IPS-NIHi11 (cell line): ENCODE results near the gene SMIM9.

Experiments
- DNase-seq: peaks from one replicate; pipeline ENCODE4 v3.0.0; 2012; ENCODE audit warnings: mixed read lengths, low spot score

The SMIM9 gene

DNA sequence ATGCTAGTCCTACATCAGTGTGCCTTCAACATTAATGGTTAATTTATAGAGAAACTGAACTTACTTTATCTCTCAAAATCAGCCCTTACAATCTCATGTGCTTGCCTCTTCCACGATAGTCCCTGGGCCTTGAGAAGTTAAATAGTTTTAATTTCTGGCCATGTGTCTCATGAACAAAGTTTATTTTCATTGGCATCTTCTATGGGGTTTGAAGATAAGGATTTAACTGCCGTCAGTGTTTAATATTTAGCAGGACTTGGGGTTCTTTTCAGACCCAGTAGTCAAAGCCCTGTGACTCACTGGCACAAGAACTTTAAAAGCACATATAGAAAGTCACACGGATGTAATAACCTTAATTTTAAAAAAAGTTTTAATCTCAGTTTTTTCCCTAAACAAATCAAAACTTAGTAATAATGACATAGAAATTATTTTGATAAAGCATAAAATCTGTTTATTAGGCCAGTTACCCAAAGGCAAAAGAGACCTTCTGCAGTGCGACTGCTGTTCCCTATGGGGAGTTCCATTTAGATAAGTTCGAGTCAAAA is 19.1 kb downstream of the SMIM9 start:
- DNase-seq: no peak

DNA sequence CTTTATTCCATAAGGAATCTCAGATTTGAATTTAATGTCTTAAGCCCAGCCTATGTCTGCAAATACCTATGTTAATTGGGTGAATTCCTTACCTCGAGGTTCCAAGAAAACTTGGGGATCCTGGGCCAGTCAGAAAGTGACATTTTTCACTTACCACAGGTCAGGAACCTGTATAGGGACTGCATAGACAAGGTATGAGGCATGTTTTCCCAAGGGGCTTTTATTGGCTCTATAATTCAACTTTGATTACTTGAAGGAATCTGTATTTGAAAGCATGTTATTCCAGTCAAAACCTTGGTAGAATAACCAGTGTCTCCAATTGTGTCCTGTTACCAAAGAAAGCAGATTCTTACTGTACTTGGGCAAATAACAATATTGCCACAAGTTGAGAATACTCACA is 20.7 kb downstream of the SMIM9 start:
- no peak for DNase-seq

DNA sequence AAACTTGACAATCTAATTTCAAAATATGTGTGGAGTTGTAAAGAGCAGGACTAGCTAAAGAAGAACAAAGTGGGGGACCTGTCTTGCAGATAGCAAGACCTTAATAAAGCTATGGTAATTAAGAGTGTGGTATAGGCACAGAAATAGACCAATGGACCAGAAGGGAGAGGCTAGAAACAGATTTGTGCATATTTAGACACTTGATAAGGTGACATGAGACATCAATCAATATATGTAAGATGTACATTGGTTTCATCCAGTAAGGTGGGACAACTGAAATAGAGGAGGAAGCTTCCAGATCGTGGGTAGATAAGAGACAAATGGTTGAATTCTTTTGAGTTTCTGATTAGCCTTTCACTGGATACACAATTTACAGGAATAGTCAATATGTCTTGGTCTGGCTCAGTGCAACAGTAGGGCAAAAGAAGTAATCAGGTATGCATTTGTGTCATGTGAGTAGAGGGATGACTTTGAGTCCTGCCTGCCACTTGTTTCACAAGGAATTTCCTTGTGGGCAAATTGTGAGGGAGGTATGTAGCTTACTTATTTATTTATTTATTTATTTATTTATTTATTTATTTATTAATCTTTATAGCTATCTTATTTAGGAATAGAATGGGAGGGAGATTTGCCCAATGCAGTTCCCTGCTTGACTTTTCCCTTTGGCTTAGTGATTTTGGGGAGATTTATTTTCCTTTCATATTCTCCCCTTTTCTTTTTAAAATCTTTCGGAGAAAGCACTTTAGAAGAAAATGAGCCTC is 21.9 kb downstream of the SMIM9 start:
- DNase-seq: no peak

DNA sequence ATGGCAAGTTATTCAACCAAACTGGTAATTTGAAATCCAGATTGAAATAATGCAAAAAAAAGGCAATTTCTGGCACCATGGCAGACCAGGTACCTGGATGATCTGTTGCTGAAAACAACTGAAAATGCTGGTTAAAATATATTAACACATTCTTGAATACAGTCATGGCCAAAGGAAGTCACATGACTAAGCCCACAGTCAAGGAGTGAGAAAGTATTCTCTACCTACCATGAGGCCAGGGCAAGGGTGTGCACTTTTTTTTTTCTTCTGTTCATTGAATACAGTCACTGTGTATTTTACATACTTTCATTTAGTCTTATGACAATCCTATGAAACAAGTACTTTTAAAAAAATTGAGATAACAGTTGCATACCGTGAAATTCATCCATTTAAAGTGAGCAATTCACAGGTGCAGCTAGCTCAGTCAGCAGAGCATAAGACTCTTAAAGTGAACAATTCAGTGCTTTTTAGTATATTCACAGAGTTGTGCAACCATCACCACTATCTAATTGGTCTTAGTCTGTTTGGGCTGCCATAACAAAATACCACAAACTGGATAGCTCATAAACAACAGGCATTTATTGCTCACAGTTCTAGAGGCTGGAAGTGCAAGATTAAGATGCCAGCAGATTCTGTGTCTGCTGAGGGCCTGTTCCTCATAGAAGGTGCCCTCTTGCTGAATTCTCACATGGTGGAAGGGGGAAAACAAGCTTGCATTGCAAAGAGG is 24.4 kb downstream of the SMIM9 start:
- no peak for DNase-seq

DNA sequence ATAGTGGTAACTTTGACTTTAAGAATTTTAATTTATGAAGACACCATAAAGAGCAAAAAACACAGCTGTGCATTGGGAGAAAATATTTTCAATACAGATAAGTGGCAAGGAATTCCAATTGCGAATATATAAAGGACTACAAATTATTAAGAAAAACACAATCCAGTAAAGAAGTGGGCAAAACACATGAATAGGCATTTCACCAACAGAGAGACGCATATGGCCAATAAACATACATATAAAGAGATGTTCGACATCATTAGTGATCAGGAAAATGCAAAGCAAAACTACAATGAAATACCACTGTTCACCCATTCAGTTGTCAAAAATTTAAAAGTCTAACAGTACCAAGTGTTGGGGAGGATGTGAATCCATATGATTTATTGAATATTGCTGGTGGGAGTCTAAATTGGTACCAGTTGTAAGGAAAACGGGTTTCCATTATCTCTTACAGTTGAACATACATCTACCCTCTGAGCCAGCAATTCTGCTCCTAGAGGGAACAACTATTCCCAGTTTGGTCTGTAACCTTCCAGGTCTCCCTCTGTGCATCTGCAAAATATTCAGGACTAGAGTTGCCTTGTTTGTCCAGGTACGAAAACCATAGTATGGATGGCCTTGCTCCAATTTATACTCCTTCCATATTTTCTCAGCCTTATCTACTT is 27.5 kb downstream of the SMIM9 start:
- no peak for DNase-seq

DNA sequence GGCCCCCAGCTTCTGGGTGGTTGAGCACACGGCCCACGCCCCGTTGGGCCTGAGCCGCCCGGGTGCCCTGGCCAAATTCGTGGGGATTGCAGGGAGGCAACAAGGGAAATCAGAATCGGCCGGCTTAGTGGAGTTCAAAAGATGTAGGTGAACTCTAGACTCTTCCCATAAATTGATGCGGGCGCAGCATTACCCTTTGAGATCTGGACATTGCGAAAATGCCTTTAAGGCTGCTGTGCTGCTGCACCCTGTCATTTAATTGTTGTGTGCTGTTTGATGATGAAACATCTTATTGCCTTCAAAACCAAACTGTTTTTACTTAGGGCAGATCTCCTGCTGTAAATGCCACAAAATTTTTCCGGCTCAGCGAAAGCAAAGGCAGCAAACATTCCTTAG is 28.8 kb downstream of the SMIM9 start:
- no peak for DNase-seq

DNA sequence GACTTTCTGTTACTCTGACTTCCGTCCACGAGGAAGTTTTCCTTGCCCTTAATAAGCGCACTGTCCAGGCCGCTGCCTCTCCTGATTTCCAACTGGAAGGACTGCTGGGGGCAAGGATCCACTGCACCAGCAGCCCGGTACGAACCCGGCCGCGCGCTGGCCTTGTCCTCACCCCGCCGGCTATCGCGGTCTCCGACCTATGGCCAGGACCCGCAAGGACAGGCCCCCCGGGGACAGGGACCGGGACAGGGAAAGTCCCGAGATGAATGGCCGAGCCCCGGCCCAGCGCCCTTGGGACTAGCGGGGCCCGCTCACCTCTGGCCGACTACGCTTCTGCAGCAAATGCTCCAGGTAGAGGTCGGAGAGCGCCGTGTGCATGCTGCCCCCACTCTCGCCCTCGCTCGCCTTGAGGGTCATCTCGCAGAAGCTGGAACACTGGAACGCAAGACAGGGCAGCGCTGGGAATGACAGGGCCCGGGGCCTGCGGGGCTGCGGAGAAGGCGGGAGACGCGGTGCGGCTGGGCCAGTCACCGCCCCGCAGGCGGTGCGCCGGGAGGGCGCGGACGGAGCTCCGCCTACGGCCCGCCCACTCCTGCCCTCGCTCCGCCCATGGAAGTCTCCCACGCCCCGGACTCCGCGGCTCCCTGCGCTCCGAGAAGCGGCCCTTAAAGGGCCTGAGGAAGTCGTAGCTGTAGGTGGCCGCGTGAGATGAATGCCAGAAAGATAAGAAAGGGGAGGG is 29.3 kb downstream of the SMIM9 start, which contains the start of gene MPP1:
Gene MPP1, minus strand, starts transcription at position 529 of the 739 bp plus-strand sequence. Its CDS starts 112 bp downstream, at position 417.
- peak; percentile 87 for DNase-seq

DNA sequence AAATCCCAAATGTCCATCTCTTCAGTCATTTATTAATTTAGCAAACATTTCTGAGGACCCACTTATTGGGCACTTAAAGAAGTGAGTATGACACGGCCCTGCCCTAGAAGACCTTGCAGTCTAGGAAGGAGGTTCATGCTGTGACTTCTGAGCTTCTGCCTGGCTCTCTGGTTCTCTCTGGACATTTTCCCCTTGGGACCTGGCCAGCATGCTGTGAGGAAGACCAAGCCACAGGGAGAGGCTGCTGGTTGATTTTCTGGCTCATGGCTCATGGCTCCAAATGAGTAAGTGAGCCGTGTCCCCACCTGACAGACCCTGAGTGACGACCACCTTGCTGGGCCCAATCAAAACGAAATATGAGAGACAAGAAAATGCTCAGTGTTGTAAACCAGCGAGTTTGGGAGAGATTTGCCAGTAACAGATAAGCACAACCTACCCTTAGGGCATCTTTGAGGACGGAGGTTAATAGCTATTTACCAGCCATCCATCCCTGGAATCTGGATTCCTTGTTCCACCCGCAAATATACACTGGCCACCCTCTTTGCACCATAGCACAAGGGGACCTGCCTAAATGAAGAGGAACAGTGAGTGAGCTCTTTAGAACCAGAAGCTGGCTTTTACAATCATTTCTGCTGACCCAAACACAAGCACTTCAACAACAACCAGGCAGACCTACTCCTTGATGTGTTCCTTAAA is 30.1 kb downstream of the SMIM9 start:
- DNase-seq: no peak

DNA sequence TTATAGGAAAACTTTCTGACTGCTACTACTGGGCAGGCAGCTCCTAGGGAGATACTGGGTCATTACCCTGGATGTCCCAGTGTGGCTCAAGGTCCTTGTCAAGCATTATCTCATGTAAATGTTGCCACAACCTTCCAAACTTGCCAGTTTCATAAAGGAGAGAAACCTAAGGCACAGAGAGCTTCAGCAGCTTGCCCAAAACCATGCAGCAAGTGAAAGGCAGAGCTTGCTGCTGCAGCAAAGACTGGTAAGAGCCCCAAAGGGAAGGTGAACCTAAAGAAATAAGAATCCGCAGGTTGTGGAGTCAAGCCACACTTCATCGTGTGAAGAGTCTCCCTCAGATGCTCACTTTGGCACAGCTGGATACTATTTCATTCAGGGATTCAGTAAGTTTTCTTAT is 31.5 kb downstream of the SMIM9 start:
- DNase-seq: no peak

DNA sequence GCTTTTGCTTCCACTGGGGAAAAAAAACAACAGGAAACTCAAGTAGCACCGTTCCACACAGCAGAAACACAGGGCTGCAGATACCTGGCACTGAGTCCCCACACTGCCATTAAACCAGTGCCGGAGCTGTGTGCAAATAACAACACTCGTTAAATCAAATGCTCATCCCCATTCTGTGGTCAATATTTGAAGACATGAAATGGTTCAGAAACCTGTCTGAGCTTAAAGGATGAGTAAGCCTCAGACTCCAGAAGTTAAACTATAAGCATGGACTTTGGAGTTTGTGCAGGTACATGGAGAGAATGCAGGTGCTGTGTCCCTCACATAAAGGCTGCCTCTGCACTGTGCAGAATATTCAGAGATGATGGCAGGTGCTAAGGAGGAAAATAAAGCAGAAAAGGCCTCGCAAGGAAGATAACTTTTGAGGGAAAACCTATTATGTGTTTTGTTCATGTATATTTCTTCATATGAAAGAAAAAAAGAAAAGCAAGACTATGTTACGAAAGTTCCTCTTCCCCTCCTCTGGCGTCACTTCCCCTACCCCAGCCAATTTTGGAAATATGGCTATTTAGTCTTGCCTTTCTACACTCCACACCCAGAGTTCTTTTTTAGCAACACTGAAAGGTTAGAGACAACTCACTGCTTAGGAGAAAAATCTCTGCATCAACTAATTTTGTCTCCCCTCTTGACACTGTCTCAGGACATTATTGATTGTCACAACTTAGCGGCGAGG is 33.8 kb downstream of the SMIM9 start:
- DNase-seq: no peak

DNA sequence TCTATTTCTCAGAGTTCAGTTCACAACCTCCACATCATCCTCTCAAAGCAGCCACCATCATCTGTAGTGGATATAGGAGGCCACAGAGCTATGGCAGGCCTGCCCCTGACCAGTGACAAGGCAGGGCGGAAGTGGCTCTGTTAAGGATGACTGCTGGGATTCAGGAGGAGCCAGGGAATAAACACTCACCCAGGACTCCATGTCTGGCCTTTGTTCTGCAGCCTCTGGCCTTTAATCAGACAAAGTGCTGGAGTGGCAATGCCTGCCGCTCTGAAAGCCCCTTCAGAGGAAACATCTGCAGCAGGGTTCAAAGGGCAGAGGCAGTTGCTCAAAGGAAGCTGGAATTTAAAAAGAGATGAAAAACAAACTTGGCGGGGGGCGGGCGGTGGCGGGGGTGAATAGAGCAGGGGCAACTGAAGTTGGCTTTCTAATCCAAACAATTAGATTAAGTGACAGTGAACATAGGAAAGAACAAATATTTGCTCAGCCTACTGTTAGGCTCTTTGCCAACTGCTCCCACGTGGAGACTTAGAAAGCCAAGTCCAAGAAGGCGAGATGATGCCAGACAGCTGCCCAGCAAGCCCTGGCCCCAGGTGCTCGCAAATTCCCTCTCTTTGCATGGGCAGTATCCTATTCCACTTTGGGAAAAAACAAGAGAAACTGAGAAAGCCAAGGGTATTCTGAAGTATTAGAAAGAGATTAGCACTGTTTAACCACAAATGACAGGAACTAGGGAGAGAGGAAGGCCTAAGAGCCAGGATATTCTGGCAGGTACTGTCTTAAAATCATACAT is 34.7 kb downstream of the SMIM9 start:
- peak; percentile 26 for DNase-seq

DNA sequence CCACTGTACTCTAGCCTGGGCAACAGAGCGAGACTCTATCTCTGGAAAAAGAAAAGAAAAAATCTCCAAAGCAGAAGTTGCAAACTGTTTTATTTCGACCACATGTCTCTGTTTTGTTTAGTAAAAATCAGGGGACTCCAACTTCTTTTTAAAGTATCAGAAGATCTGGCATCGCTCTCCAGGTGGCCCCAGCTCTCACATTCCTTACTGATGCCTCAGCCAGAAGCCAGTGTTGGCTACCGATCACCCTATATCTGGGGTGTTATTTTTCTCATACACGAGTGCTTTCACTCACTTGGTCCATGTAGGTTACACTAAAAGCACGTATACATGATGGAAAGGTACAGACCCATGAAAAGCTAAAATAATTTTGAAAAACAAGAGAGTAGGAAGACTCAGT is 37.5 kb downstream of the SMIM9 start:
- no peak for DNase-seq

DNA sequence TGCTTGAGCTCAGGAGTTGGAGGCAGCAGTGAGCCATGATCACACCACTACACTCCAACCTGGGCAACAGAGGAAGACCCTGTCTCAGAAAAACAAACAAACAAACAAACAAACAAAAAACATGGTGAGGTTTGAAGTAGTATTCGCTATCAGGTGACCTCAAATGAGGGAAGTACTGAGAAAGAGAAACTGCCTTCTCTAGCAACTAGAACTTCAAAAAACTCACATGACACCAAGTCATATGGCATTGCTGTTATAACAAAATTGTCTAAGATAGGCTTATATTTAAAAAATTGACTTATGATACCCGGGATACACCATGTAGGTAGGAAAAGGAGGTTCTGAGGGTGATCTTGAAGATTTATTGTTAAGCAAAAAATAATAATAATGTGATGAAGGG is 39.4 kb downstream of the SMIM9 start:
- DNase-seq: no peak

DNA sequence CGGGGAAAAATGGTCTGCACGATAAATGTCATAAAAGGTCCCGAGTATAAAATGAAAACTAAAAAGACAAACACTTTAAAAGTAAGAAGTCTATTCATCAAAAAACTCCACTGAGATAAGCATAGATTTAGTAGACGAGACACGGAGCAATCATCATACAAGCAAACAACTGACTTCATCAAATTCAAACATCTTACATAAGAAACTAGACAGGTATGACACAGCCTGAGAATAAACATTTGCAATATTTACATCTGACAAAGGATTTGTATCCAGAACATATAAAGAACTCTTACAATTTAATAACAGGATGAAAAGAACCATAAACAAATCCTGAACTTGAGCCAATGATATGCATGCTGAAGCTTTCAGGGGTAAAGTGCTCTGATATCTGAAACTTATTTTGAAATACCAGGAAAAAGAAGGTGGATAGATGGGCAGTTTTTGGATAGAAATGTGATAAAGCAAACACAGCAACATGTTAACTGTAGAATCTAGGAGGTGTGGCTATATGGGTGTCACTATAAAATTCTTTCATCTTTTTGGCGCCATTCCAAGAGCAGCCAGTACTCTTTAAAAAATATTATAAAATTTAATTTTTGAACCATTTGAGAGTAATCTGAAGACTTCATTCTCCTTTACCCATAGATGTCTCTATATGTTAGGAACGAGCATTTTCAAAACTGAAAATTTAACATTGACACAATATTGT is 41.2 kb downstream of the SMIM9 start:
- DNase-seq: no peak

DNA sequence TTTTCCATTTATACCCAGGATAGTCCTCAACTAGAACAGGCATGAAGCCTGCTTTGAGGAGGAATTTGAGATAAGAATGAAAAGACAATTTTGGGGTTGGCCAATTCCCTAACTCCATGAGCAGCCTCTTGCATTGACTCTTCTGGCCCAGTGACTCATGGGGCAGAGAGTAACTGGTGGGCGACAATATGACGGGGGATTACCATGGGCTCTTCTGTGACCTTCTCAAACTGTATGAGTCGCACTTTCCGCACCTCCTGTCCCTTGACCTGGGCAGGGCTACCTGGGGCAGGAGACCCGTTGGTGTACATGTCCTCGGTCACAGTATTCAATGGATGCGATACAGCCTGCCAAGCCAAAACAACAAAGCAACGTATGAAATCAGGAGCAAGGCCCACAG is 42.5 kb downstream of the SMIM9 start:
- DNase-seq: no peak

DNA sequence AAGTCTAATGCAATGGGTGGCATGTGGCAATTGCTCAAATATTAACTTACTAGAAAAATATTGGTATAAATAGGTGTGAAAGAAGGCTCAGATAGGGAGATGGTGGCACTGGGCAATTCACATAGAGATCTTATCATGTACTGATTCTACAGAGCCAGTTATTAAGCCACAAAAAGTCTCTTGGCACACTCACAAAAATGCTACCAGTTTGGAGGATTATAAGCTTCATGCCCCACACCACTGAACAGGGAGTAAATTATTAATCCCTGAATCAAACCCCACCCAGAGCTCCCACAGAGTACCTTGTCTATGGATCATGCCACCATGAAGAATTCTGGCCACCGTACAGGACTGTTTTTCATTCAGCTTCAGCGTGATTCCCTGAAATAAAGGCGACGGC is 43.0 kb downstream of the SMIM9 start:
- no peak for DNase-seq

DNA sequence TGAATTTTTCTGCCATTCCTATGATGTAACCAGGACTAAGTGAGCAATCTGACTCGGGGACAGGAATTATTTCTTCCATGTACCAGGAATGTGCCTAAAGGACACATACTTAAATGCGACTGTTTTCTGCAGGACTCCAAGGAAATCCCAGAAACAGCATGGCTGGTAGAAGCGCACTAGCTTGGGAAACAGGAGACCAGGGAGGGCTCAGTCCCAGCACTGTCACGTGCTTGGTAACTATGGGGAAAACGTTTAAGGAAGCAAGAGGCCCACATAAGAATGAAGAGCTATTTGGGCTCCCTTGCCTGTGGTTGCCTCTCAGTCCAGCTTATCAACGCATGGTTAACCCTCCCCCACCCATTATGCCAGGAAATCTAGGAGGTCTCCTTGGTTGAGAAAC is 48.7 kb downstream of the SMIM9 start:
- DNase-seq: no peak

DNA sequence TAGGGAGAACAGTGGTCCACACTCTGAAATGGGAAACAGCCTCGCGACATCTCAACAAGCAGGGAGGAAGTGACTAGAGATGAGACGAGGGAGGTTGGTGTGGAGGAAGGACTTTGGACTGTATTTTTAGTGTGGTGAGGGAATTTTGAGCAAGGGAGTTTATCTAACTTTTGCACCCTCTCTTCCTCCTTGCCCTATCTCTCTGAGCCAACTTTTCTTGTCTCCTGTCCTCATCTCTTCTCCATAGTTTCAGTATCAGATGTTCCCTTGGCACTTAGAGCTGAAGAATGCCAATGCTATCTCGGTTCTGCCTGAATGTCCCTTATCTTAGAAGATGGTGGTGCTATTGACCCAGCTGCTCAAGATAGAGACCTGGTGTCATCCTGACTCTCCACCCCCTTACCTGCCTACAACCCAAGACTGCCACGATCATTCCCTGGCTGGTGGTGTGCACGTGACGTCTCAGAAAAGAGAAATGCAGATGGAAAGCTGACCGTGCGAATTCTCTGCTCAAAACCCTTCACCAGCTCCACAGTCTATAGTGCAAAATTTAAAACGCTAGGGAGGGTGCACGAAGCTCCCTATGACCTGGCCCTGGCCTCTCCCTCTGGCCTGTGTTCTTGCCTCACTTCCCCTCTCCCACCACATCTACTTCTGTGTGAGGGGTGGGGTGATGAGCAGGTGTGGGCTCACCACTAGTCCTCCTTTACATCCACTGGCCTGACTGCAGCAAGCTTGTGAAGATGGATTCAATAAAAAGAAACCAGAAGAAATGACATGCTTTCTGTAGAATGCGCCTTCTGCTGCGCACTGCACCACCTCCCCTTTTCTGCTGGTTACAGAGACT is 50.1 kb downstream of the SMIM9 start:
- no peak for DNase-seq
